Skeletal muscle satellite cell (primary cell): ENCODE results near the gene HLX.

Experiments used
- H3K27me3 ChIP-seq: 2 replicates; pipeline ENCODE4 v1.7.0; 2013; ENCODE audit warnings: low read length; ENCODE audit not compliant: control insufficient read depth, insufficient read depth
- H3K36me3 ChIP-seq: 2 replicates; pipeline ENCODE4 v1.7.0; 2013; ENCODE audit warnings: mild to moderate bottlenecking, control low read depth, low read length; ENCODE audit not compliant: insufficient read depth
- H3K4me1 ChIP-seq: 2 replicates; pipeline ENCODE4 v1.7.0; 2013; ENCODE audit warnings: low read length; ENCODE audit not compliant: control insufficient read depth, insufficient read depth
- H3K4me2 ChIP-seq: 2 replicates; pipeline ENCODE4 v1.7.0; 2013; ENCODE audit warnings: mild to moderate bottlenecking, low read length
- H3K4me3 ChIP-seq: 2 replicates; pipeline ENCODE4 v1.7.0; 2013; ENCODE audit warnings: low read length
- H3K9ac ChIP-seq: 2 replicates; pipeline ENCODE4 v1.7.0; 2013; ENCODE audit warnings: mild to moderate bottlenecking, low read depth, low read length, moderate library complexity
- H3K9me3 ChIP-seq: replicated peaks from 2 replicates; pipeline ENCODE4 v1.7.0; 2013; ENCODE audit warnings: mild to moderate bottlenecking, control low read depth, low read length

The HLX gene

DNA sequence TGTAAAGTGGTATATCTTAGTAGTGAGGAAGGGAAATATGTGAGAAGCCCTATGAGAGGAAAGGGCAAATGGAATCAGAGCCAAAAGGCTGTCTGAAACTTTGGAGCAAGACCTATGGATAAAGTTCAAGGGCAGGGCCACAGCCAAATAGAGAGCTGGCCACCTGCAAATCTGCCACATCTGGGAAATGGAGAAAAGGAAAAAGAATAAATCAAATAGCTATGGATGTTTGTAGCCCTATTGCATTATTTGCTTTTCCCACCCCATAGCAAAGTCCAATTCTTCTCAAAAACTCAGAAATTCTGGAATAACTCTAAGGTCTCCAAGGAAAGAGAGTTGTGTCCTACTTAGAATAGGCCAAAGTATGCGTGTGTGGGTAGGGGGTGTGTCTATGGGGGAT lies 4.0 kb upstream of the HLX start:
- Histone ChIP-seq H3K9ac (no peak overlapping the region), H3K9me3 (no peaks in the 10 kb centered on the region), H3K4me1 (peaks cover 10% of the 10 kb centered on the region)

DNA sequence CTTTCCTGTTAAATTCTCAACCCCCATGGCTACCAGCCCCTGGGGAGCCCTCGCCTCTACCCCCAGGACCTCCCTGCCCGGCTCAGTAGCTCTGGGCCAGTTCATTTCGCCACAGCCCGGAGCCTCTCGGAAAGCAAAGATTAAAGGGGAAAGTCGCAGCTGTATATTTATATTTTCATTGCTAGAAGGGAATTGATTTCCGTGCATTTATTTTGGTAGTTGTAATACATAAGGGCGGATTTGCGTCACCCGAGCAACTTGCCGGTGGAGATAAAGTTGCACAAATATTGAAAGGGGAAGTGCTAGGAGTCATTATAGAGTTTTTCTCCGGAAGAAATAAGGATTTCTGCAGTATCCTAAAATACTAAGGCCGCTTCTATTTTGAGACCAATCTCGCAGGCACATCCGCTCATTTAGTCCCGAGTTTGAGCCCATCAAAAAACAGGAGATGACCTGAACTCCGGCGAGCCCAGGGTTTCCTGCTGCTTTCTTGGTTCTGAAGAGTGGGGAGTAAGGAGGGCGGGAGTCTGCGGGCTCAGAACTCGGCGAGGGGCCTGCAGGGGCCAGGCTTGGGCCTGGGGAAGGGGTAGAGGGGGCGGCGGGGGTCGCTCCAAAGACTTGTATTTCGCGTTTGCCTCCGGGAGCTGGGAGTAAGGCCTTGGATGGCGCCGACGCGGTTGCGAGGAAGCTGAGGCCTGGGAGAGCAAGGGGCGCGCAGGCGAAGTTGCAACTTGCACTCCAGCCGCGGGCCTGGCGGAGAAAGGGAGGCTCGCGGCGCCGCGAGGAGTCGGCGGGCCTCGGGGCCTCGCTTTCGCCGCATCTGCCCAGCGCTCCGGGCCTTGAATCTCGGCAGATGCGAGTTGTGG lies 2.5 kb upstream of the HLX start:
- peaks cover 17% of the 10 kb centered on the region for H3K4me1 ChIP-seq
- no peak overlapping the region for H3K4me2 ChIP-seq
- peaks cover under 1% of the 10 kb centered on the region for H3K36me3 ChIP-seq
- H3K4me3 ChIP-seq: no peak overlapping the region
- no peaks in the 10 kb centered on the region for H3K9me3 ChIP-seq
- no peak overlapping the region for H3K9ac ChIP-seq
- no peaks in the 10 kb centered on the region for H3K27me3 ChIP-seq

More for the DNA sequence above, 4.0 kb upstream of the HLX start:
- no peaks in the 10 kb centered on the region for H3K27me3 ChIP-seq
- H3K4me3 ChIP-seq: no peak overlapping the region
- H3K36me3 ChIP-seq: no peaks in the 10 kb centered on the region
- H3K4me2 ChIP-seq: no peak overlapping the region

DNA sequence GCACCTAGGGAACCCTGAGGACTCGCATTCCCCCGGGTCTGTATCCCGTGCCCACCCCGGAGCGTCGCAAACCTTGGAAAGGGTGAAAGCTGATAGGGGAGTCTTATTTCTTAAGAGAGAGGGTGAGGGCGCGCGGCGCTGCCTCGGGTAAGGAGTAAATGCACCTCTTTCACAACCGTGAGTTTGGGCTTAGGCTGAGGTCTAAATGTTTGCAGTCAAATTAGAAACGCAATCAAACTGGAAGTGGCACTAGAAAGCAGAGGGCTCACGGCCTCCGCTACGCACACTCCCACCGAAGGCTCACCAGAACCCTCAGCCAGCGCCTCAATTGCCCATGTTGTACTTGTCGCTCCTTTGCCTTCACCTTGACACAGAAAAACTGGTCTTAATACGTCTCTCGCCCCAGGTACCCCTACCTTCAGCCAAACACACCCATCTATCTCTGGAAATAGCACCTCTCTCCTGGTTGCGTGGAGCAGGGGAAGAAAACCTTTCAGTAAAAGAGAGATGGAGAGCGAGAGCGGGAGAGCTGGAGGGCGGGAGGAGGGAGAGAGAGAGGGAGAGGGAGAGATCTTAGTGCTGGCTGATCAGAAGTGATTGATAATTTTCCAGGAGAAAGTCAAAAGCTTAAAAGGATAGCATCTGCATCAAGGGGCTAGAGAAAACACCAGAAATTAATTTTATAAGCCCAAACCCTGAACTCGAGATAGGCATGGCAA lies 1.7 kb upstream of the HLX start:
- no peak overlapping the region for H3K4me3 ChIP-seq
- H3K9me3 ChIP-seq: no peaks in the 10 kb centered on the region
- peaks cover 25% of the 10 kb centered on the region for H3K4me1 ChIP-seq
- no peaks in the 10 kb centered on the region for H3K27me3 ChIP-seq
- no peak overlapping the region for H3K4me2 ChIP-seq
- peaks cover 8% of the 10 kb centered on the region for H3K36me3 ChIP-seq
- H3K9ac ChIP-seq: no peak overlapping the region

DNA sequence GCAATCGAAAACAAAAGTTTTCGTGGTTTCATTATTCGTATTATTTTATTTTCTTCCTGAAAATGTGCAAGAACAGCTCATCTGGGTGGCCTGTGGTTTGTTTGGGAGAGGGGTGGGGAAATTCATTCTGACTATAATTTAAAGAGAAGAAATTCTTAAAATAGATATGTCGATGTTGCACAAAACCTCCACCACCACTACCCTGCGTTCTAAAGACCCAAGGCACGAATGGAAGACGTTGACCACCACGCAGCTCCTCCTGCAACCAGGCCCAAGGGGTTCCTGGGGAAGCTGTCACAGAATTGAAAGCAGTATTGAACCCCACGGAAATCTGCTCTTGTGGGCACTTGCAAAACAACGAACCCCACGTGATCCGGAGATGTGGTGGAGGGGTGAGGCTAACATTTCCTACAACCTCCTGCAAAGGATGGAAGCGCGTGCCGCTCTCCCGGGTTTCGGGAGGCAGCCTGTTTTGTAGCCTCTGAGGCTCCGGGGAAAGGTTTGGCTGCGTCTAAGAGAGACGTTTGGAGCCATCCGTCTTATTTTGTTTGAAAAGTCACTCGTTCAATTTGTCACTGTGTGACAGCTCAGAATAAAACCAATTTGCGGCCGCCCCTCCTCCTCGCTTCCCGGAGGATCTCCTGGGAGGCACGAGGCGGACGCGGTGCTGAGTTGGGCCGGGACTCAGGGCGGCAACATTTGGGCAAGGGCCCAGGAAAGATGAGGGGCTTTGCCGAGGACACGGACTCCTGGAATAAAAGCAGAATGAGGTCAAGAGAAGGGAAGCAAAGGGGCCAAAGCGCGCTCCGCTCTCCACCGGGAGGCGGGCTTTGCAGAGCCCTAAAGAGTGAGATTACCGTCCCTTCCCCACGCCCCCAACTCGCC lies 810 bp upstream of the HLX start:
- peak overlapping the region; percentile 98 for H3K9ac ChIP-seq
- peaks cover 29% of the 10 kb centered on the region for H3K4me1 ChIP-seq
- no peaks in the 10 kb centered on the region for H3K27me3 ChIP-seq
- H3K4me3 ChIP-seq: peak overlapping the region; percentile 94
- no peaks in the 10 kb centered on the region for H3K9me3 ChIP-seq
- H3K4me2 ChIP-seq: peak overlapping the region; percentile 94
- peaks cover 12% of the 10 kb centered on the region for H3K36me3 ChIP-seq

DNA sequence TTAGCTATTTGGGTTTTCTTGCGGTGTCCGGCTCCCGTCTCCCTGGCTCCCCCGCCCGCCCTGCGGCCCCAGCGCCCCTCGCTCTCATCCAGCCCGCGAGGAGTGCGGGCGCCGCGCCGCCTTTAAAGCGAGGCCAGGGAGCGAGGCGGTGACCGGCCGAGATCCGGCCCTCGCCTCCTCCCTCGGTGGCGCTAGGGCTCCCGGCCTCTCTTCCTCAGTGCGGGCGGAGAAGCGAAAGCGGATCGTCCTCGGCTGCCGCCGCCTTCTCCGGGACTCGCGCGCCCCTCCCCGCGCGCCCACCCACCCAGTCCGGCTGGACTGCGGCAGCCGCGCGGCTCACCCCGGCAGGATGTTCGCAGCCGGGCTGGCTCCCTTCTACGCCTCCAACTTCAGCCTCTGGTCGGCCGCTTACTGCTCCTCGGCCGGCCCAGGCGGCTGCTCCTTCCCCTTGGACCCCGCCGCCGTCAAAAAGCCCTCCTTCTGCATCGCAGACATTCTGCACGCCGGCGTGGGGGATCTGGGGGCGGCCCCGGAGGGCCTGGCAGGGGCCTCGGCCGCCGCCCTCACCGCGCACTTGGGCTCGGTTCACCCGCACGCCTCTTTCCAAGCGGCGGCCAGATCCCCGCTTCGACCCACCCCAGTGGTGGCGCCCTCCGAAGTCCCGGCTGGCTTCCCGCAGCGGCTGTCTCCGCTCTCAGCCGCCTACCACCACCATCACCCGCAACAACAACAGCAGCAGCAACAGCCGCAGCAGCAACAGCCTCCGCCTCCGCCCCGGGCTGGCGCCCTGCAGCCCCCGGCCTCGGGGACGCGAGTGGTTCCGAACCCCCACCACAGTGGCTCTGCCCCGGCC lies 492 bp downstream of the HLX start:
- H3K4me3 ChIP-seq: peak overlapping the region; percentile 94
- H3K36me3 ChIP-seq: peaks cover 25% of the 10 kb centered on the region
- H3K27me3 ChIP-seq: no peaks in the 10 kb centered on the region
- peak overlapping the region; percentile 94 for H3K4me2 ChIP-seq
- H3K4me1 ChIP-seq: peaks cover 27% of the 10 kb centered on the region
- no peaks in the 10 kb centered on the region for H3K9me3 ChIP-seq
- peak overlapping the region; percentile 98 for H3K9ac ChIP-seq

DNA sequence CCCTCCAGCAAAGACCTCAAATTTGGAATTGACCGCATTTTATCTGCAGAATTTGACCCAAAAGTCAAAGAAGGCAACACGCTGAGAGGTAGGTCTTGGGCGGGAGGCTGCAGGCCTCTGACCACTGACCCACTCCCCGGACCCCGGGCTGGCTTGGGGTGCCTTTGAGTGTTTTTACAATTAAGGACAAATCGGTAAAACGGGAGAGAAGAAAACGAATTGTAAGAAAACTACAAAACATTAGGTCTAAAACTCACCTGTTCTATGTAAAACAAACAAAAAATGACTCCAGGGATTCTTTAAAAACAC lies 1.1 kb downstream of the HLX start:
- Histone ChIP-seq H3K36me3 (peaks cover 31% of the 10 kb centered on the region), H3K4me3 (peak overlapping the region; percentile 94), H3K9me3 (no peaks in the 10 kb centered on the region), H3K9ac (peak overlapping the region; percentile 98), H3K27me3 (no peaks in the 10 kb centered on the region), H3K4me2 (peak overlapping the region; percentile 94), H3K4me1 (peaks cover 27% of the 10 kb centered on the region)

DNA sequence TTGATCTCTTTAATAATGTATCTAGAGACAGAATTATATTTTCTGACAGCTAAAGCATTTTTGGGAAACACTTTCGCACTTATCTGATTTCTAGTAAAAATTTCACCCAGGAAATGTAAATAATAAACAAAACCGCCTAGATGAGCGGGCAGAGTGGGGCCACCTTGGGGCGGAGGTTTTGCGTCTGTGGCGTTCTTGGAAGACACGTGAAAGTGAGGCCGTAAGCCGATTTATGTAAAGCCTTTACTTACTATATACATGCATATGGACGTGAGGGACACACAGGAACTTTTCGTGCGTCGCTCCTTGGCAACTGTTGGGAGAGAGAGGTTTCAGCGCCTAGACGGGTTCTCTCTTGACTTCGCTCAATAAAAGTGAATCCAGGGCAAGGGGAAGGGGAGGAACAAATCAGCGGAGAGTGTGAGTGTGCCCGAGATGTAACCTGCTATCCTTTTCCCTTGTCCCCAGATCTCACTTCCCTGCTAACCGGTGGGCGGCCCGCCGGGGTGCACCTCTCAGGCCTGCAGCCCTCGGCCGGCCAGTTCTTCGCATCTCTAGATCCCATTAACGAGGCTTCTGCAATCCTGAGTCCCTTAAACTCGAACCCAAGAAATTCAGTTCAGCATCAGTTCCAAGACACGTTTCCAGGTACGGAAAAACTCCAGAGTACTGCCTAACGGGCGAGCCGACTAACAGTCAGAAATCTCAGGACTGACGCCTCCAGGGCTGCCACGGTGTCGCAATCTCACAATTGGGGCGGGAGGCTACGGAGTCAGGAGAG lies 1.7 kb downstream of the HLX start:
- H3K9me3 ChIP-seq: no peaks in the 10 kb centered on the region
- peak overlapping the region; percentile 98 for H3K9ac ChIP-seq
- no peaks in the 10 kb centered on the region for H3K27me3 ChIP-seq
- peak overlapping the region; percentile 94 for H3K4me2 ChIP-seq
- peaks cover 37% of the 10 kb centered on the region for H3K36me3 ChIP-seq
- H3K4me3 ChIP-seq: peak overlapping the region; percentile 94
- peaks cover 27% of the 10 kb centered on the region for H3K4me1 ChIP-seq

DNA sequence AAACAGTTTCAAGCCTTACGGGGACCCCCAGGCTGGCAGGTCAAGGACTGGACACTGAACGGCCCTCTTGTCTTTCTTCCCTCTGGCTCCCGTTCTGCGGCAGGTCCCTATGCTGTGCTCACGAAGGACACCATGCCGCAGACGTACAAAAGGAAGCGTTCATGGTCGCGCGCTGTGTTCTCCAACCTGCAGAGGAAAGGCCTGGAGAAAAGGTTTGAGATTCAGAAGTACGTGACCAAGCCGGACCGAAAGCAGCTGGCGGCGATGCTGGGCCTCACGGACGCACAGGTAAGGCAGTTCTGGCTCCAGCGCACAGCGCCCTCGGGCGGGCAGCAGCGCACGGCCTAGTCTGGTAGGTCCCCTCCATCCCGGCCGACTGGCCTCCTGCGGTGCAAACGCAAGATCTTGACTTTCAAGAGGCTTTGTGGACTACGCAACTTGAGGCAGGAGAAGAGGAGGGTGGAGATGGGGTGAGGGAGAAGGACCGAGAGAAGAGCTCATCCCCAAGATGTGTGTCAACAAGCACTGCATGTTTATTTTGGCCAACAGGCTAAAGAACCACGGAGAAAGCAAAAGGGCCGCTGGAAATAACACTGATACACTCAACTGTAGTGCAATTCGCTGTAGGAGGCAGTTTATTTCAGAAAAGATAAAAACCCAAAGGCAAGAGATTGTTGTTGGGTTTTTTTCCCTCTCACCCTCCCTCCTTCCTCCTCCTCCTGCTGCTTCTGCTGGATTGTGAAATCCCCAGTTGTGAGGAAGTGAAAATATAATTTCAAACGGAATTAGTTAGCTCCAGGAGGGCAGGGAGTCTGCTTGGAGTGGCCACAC lies 3.0 kb downstream of the HLX start:
- Histone ChIP-seq H3K36me3 (peaks cover 44% of the 10 kb centered on the region), H3K4me1 (peaks cover 27% of the 10 kb centered on the region), H3K9me3 (no peaks in the 10 kb centered on the region), H3K4me2 (peak overlapping the region; percentile 94), H3K9ac (peak overlapping the region; percentile 38), H3K27me3 (no peaks in the 10 kb centered on the region), H3K4me3 (peak overlapping the region; percentile 94)

DNA sequence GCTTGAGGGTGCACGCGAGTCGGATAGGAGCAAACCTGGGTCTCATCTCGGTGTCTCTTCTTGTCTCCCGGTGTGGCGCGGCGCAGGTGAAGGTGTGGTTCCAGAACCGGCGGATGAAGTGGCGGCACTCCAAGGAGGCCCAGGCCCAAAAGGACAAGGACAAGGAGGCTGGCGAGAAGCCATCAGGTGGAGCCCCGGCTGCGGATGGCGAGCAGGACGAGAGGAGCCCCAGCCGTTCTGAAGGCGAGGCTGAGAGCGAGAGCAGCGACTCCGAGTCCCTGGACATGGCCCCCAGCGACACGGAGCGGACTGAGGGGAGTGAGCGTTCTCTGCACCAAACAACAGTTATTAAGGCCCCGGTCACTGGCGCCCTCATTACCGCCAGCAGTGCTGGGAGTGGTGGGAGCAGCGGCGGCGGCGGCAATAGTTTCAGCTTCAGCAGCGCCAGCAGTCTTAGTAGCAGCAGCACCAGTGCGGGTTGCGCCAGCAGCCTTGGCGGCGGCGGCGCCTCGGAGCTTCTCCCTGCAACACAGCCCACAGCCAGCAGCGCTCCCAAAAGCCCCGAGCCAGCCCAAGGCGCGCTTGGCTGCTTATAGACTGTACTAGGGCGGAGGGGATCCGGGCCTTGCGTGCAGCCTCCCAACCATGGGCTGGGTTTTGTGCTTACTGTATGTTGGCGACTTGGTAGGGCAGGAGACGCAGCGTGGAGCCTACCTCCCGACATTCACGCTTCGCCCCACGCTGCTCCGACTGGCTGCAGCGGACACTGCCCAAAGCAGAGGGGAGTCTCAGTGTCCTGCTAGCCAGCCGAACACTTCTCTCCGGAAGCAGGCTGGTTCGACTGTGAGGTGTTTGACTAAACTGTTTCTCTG lies 5.1 kb downstream of the HLX start:
- Histone ChIP-seq H3K27me3 (no peaks in the 10 kb centered on the region), H3K9ac (no peak overlapping the region), H3K4me3 (no peak overlapping the region), H3K36me3 (peaks cover 44% of the 10 kb centered on the region), H3K9me3 (no peaks in the 10 kb centered on the region), H3K4me2 (no peak overlapping the region), H3K4me1 (peaks cover 19% of the 10 kb centered on the region)
